Osteoblast (primary cell): ENCODE measurements around the gene PLEKHG3. TPM values are rescaled to one million over a fixed set of nuclear protein-coding genes. Genes with fewer than 3 reads are reported as not detected.

Experiments
- DNase-seq: peaks from one replicate; pipeline ENCODE4 v3.0.0; 2011; ENCODE audit warnings: low spot score, mixed read lengths; ENCODE audit not compliant: insufficient read length; ENCODE audit errors: missing footprints
- H2AFZ ChIP-seq: 2 replicates; pipeline ENCODE4 v1.6.0; 2011; ENCODE audit warnings: mild to moderate bottlenecking, low read length
- H3K27ac ChIP-seq: 2 replicates; pipeline ENCODE4 v1.5.1; 2011; ENCODE audit warnings: mild to moderate bottlenecking, low read depth, low read length, moderate library complexity
- H3K27me3 ChIP-seq: 2 replicates; pipeline ENCODE4 v1.6.0; 2012; ENCODE audit warnings: mild to moderate bottlenecking, control low read depth, inconsistent platforms, low read length, moderate library complexity; ENCODE audit not compliant: insufficient read depth
- H3K36me3 ChIP-seq: 2 replicates; pipeline ENCODE4 v1.5.1; 2011; ENCODE audit warnings: mild to moderate bottlenecking, low read length, control low read depth, moderate library complexity; ENCODE audit not compliant: insufficient read depth
- H3K4me1 ChIP-seq: 2 replicates; pipeline ENCODE4 v1.5.1; 2011; ENCODE audit warnings: mild to moderate bottlenecking, low read length, control low read depth, moderate library complexity; ENCODE audit not compliant: insufficient read depth
- H3K4me2 ChIP-seq: 2 replicates; pipeline ENCODE4 v1.6.0; 2011; ENCODE audit warnings: mild to moderate bottlenecking, low read length; ENCODE audit not compliant: insufficient read depth
- H3K4me3 ChIP-seq: fragments of 200-600 bp; sonication (generic); 3 replicates; pipeline ENCODE4 v1.5.1; 2012; ENCODE audit warnings: mild to moderate bottlenecking, low read length, inconsistent platforms; ENCODE audit not compliant: insufficient read depth
- H3K79me2 ChIP-seq: 2 replicates; pipeline ENCODE4 v1.6.0; 2012; ENCODE audit warnings: mild to moderate bottlenecking, low read length, control low read depth, inconsistent platforms; ENCODE audit not compliant: insufficient read depth
- H3K9me3 ChIP-seq: 2 replicates; pipeline ENCODE4 v1.5.1; 2011; ENCODE audit warnings: low read depth, low read length, control low read depth
- H4K20me1 ChIP-seq: 2 replicates; pipeline ENCODE4 v1.6.0; 2012; ENCODE audit warnings: mild to moderate bottlenecking, low read length, control low read depth; ENCODE audit not compliant: insufficient read depth
- CTCF ChIP-seq: IDR thresholded peaks from 2 replicates; pipeline ENCODE4 v1.5.1; 2011; ENCODE audit warnings: mild to moderate bottlenecking, low read depth, low read length, moderate library complexity; ENCODE audit errors: extremely low read depth
- total RNA-seq: library from RNA; depleted of rRNA; stranded (reverse); fragments of >200 nt; gene quantifications from 2 replicates; pipeline ENCODE4 v1.2.3, GENCODE V29; 2012

The PLEKHG3 gene
- total RNA-seq, 1 donor, result 5.4 TPM

- Histone ChIP-seq H3K79me2 (no peaks in the 10 kb centered on the region), H3K9me3 (no peaks in the 10 kb centered on the region), H3K27me3 (no peaks in the 10 kb centered on the region), H2AFZ (no peak overlapping the region), H3K36me3 (no peaks in the 10 kb centered on the region), H4K20me1 (no peaks in the 10 kb centered on the region), H3K4me2 (no peak overlapping the region), H3K4me3 (no peak overlapping the region), H3K4me1 (peaks cover 49% of the 10 kb centered on the region), H3K27ac (no peak overlapping the region)
- DNase-seq, result no peak
- no peak for TF ChIP-seq CTCF
Measured at GRCh38 chr14:64724578-64724930, 20.3 kb downstream of the PLEKHG3 start.

- Histone ChIP-seq H3K9me3 (no peaks in the 10 kb centered on the region), H3K4me1 (peaks cover 41% of the 10 kb centered on the region), H4K20me1 (no peaks in the 10 kb centered on the region), H2AFZ (no peak overlapping the region), H3K27me3 (no peaks in the 10 kb centered on the region), H3K4me2 (no peak overlapping the region), H3K27ac (no peak overlapping the region), H3K4me3 (no peak overlapping the region), H3K79me2 (no peaks in the 10 kb centered on the region), H3K36me3 (no peaks in the 10 kb centered on the region)
- TF ChIP-seq CTCF, result no peak
- peak; percentile 84 for DNase-seq
Measured at GRCh38 chr14:64725261-64725815, 21.1 kb downstream of the PLEKHG3 start.

- H3K27ac ChIP-seq, result no peak overlapping the region
- peaks cover 34% of the 10 kb centered on the region for H3K4me1 ChIP-seq
- no peak overlapping the region for H3K4me3 ChIP-seq
- no peaks in the 10 kb centered on the region for H3K27me3 ChIP-seq
- H3K9me3 ChIP-seq, result no peaks in the 10 kb centered on the region
- no peak overlapping the region for H3K4me2 ChIP-seq
- H3K79me2 ChIP-seq, result no peaks in the 10 kb centered on the region
- no peaks in the 10 kb centered on the region for H4K20me1 ChIP-seq
- H3K36me3 ChIP-seq, result no peaks in the 10 kb centered on the region
- DNase-seq, result peak; percentile 54
- H2AFZ ChIP-seq, result no peak overlapping the region
- TF ChIP-seq CTCF, result no peak
Measured at GRCh38 chr14:64725879-64726584, 21.8 kb downstream of the PLEKHG3 start.

- DNase-seq, result peak; percentile 49
Measured at GRCh38 chr14:64726585-64726890, 22.3 kb downstream of the PLEKHG3 start.

More at GRCh38 chr14:64726585-64726890, 22.3 kb downstream of the PLEKHG3 start:
- Histone ChIP-seq H3K27ac (no peak overlapping the region), H4K20me1 (no peaks in the 10 kb centered on the region), H3K4me3 (no peak overlapping the region), H2AFZ (no peak overlapping the region), H3K9me3 (no peaks in the 10 kb centered on the region), H3K27me3 (no peaks in the 10 kb centered on the region), H3K36me3 (no peaks in the 10 kb centered on the region), H3K4me1 (peaks cover 29% of the 10 kb centered on the region), H3K4me2 (no peak overlapping the region), H3K79me2 (no peaks in the 10 kb centered on the region)
- TF ChIP-seq CTCF, result no peak
